ENCODE measurements around the gene ESPN. TPM values are rescaled to one million over a fixed set of nuclear protein-coding genes. Genes with fewer than 3 reads are reported as not detected.
A peak's percentile ranks its signal among the peaks of the same experiment; 100 is the strongest.

ESPN gene
- total and polyA plus RNA-seq, 10 of the 15 experiments (the other 5 are each of a cell fraction or from before 2014, with no cell fraction given) = 0.18 to 0.71 (median 0.59) TPM; not detected in 7

DNA sequence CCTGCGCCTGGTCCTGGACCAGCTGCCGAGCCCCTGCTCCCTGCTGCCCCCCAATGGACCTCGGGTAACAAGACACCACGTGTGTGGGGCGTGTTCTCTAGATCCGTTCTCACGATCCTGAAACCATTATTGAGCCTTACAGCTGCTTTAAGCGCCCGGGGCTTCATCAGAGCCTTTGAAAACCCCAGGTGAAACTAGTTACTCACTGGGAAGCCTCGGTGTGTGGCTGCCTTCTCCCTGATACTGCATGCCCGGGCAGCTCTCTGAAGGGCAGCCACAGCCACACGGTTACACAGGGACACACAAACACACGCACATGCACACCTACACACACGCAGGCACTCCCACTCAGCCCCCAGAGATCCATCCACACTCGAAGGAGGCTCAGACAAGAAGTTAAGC, 10.1 kb upstream of the ESPN start (continued):
- TF ChIP-seq, protein P1, sequence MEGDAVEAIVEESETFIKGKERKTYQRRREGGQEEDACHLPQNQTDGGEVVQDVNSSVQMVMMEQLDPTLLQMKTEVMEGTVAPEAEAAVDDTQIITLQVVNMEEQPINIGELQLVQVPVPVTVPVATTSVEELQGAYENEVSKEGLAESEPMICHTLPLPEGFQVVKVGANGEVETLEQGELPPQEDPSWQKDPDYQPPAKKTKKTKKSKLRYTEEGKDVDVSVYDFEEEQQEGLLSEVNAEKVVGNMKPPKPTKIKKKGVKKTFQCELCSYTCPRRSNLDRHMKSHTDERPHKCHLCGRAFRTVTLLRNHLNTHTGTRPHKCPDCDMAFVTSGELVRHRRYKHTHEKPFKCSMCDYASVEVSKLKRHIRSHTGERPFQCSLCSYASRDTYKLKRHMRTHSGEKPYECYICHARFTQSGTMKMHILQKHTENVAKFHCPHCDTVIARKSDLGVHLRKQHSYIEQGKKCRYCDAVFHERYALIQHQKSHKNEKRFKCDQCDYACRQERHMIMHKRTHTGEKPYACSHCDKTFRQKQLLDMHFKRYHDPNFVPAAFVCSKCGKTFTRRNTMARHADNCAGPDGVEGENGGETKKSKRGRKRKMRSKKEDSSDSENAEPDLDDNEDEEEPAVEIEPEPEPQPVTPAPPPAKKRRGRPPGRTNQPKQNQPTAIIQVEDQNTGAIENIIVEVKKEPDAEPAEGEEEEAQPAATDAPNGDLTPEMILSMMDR (IDR thresholded peaks at IDR 0.05 in 2 of 3, conservative IDR thresholded peaks at IDR 0.05 in 1 of 3; ENCODE audit: control insufficient read depth in 2 of 3, extremely low read depth in 1 of 3, insufficient read depth in 1 of 3, low read depth in 3 of 3, low read length in 3 of 3) = peak; percentile 58 to 68 (median 68)
- TF ChIP-seq, protein P2, sequence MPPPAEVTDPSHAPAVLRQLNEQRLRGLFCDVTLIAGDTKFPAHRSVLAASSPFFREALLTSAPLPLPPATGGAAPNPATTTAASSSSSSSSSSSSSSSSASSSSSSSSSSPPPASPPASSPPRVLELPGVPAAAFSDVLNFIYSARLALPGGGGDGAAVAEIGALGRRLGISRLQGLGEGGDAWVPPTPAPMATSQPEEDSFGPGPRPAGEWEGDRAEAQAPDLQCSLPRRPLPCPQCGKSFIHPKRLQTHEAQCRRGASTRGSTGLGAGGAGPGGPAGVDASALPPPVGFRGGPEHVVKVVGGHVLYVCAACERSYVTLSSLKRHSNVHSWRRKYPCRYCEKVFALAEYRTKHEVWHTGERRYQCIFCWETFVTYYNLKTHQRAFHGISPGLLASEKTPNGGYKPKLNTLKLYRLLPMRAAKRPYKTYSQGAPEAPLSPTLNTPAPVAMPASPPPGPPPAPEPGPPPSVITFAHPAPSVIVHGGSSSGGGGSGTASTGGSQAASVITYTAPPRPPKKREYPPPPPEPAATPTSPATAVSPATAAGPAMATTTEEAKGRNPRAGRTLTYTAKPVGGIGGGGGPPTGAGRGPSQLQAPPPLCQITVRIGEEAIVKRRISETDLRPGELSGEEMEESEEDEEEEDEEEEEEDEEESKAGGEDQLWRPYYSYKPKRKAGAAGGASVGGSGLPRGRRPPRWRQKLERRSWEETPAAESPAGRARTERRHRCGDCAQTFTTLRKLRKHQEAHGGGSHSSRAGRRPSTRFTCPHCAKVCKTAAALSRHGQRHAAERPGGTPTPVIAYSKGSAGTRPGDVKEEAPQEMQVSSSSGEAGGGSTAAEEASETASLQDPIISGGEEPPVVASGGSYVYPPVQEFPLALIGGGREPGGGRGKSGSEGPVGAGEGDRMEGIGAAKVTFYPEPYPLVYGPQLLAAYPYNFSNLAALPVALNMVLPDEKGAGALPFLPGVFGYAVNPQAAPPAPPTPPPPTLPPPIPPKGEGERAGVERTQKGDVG (CRISPR knock-in tag; IDR thresholded peaks at IDR 0.05) = no peak
- TF ChIP-seq CHD2 (IDR thresholded peaks at IDR 0.05; ENCODE audit: borderline replicate concordance, low read depth, low read length) = no peak
- peak; percentile 60; the same call in 1 of the 2 replicates for TF ChIP-seq FOXM1 (IDR thresholded peaks at IDR 0.05; ENCODE audit: low read depth, low read length)

All from GM12878 (cell line).